Middle frontal gyrus (tissue), 1 donor: ENCODE results near the gene CCNL1.
"Not testable (repeated sequence)": the region's sequence is repeated elsewhere in the genome, so short reads cannot be mapped to it uniquely, and the experiment has no call there.

Source experiments
- DNase-seq: peaks from one replicate; pipeline ENCODE4 v3.0.0-alpha.2; 2015; ENCODE audit warnings: low spot score; ENCODE audit errors: extremely low spot score

Gene CCNL1

DNA sequence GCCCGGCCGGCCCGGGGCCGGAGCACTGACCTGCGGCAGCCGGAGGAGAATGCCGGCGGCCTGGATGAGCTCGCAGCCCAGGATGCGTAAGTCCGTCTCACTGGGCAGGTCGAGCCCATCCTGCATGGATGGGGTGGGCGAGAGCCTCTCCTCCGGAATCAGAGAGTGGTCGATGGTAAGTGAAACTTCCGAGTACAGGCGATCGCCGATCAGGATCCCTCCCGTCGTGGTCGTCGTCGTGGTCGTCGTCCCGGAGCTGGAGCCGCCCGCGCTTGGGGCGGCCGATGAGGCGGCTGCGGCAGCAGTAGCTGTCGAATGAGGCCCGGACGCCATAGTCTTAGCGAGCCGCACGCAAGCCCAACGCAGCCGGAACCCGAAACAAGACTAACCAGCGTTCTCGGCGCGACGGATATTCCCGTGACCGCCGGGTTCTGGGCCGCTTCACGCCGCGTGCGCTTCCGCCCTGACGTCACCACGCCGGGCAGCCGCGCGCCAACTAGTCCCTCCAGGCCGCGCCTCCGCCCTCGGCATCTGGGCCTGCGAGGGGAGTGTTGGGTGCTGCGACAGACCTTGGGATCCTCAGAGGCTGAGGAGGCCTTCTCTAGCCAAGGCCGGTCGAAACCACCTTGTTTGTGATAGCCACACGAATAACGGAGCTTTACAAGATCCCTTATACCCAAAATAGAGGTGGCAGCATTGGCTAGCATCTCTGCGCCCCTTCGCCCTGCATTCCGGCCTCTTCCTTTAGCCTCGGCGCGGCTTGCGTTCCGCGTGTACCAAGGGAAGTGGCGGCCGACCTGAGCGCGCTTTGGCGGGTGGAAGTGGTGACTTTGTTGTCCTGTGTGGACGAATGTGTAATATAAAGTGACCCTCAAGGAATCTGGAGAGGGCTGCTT is at the start of gene CCNL1:
CCNL1 (minus strand) TSS at position 386 of the 896 bp plus-strand sequence; CDS start at position 333, 53 bp downstream.
- peak; percentile 97 for DNase-seq

DNA sequence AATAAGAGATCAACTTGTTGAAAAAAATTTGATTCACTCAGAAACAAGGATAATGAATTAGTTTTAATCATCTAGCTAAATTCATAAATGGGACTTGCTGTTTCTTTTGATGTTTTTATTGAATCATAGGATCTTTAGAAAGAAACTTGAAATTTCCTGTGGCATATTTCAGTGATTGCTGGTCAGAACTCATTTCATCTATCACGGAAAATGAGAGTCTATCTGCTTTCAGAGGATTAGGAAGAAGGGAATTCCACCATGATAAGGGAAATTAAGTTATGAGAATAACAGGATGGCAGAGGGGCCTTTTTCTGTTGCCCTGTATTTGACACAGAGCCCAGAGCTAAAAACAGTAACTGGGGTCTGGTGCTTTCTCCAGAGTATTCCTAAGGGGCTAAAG is 44.9 kb upstream of the CCNL1 start:
- DNase-seq: no peak

DNA sequence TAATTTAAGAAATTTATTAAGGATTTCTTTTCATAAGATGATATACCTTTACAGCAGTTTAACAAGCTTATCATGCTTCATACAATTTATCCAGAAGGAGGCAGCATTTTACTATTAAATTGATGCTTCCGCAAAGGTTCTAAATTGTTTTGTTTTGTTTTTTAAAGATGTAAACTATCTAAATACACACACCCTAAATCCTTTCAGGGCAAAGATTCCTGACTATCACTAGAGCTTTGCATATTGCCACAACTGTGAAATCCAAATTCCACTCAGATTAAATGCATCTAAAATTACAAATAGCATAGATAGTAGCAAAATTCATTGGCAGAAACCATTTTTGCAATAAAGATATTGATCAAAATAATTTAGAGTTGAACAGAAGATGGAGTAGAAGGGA is 44.5 kb upstream of the CCNL1 start:
- DNase-seq: peak; percentile 36

DNA sequence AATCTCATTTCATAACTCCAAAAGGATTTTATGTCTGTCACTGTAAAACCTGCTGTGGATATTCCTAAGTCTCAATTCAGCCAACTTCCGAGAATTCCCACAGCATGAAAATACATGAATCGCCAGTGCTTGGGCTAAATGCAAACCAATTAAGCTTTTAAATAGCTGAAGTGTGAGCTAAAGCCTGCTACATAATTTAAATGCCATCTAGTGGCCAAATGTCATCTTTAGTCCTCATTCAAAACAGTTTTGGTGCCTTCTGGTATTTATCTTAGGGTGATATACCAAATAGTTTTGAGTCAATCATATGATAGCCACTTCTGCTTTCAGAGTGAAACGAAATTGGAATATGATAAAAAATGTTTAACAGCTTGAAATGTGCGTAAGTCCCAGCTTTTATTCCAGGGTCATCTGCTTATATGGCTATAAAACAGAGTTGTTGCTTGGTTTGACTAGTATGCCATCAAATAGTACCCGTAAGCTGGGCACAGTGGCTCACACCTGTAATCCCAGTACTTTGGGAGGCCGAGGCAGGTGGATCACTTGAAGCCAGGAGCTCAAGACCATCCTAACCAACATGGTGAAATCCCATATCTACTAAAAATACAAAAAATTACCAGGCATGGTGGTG is 41.8 kb upstream of the CCNL1 start:
- DNase-seq: peak; percentile 16

DNA sequence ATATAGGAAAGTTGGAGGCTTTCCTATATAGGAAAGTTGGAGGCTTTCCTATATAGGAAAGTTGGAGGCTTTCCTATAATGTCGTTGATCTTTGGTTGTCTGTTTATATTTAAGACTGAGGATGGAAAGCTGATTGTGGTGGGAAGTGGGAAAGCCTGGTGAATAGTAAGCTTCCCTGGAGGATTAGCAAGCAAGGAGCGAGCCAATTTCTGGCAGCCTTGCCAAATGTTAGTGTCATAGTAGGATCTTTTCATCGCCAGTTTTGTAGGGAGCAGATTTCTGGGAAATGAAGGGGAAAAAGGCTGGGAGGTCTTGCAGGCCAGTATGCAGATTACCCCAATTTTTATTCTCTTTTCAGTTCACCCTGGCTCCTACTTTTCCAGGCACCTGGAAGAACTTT is 39.9 kb upstream of the CCNL1 start:
- DNase-seq: no peak

DNA sequence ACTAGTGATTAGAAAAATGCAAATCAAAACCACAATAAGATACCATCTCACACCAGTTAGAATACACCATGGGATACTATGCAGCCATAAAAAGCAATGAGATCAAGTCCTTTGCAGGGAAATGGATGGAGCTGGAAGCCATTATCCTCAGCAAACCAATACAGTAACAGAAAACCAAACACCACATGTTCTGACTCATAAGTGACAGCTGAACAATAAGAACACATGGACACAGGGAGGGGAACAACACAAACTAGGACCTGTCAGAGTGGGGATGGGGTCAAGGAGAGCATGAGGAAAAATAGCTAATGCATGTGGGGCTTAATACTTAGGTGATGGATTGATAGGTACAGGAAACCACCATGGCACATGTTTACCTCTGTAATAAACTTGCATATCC is 36.0 kb upstream of the CCNL1 start:
- DNase-seq: no peak

DNA sequence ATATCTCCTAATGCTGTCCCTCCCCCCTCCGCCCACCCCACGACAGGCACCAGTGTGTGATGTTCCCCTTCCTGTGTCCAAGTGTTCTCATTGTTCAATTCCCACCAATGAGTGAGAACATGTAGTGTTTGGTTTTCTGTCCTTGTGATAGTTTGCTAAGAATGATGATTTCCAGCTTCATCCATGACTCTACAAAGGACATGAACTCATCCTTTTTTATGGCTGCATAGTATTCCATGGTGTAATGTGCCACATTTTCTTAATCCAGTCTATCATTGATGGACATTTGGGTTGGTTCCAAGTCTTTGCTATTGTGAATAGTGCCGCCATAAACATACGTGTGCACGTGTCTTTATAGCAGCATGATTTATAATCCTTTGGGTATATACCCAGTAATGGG is 31.2 kb upstream of the CCNL1 start:
- not testable (repeated sequence) for DNase-seq

DNA sequence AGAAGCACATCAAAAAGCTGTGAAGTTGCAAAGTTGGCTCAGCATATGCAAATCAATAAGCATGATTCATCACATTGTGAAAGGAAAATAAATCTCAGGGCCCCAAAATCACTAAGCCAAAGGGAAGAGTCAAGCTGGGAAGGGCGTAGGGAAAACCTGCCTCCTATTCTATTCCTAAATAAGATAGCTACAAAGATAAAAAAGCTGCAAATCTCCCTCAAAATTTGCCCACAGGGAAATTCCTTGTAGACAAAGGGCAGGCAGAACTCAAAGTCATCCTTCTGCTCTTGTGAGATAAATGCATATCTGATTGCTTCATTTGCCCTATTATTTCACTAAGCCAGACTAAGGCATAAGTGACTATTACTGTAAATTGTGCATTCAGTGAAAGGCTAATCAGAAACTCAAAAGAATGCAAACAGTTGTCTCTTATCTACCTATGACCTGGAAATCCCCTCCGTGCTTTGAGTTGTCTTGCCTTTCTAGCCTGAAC is 30.5 kb upstream of the CCNL1 start:
- no peak for DNase-seq

DNA sequence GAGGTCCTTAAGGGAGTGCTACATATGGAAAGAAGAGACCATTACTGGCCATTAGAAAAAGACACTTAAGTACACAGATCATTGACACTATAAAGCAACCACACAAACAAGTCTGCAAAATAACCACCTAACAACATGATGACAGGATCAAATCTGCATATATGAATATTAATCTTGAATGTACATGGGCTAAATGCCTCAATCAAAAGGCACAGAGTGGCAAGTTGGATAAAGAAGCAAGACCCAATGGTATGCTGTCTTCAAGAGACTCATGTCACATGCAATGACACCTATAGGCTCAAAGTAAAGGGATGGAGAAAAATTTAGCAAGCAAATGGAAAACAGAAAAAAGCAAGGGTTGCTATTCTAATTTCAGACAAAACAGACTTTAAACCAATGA is 28.4 kb upstream of the CCNL1 start:
- no peak for DNase-seq

DNA sequence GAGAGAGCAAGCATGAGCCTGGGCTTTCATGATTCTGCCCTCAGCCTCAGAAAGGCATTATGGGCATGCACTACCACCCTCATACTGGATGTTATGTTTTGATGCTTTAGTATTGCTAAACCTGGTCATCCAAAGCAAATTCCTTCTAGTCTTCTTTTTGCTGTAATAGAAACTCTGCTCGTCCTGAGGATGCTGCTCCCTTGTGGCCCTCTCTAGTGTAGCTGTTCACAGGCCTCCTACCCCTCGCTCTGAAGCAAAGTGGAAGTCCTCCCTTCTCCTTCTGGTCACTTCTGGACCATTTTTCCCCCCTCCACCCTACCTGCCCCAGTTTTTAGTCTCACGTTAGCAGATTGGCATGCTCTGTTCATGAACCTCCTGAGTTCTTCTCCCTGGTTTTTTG is 22.9 kb upstream of the CCNL1 start:
- DNase-seq: no peak

DNA sequence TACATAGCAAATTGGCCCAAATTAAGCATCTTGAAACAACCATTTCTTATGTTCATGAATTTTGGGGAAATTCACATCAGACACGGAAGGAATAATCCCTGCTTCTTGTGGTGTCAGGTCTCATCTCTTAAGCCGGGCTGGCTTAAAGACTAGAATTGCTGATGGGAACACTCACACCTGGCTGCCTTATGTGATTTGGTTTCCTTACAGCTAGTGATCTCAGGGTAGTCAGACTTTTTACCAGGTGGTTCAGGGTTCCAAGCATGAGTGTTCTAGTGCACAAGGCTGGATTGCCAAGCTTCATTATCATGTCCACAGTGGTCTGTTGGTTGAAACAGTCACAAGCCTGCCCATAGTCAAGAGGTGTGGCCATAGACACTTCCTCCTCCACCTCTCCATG is 20.3 kb upstream of the CCNL1 start:
- no peak for DNase-seq

DNA sequence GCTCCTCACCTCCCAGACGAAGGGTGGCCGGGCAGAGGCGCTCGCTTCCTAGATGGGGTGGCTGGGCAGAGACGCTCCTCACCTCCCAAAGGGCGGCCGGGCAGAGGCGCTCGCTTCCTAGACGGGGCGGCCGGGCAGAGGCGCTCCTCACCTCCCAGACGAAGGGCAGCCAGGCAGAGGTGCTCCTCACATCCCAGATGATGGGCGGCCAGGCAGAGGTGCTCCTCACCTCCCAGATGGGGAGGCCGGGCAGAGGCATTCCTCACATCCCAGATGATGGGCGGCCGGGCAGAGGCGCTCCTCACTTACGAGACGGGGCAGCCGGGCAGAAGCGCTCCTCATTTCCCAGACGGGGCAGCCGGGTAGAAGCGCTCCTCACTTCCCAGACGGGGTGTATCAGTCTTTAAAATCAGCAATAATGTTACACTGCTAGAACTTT is 19.4 kb upstream of the CCNL1 start:
- DNase-seq: no peak

DNA sequence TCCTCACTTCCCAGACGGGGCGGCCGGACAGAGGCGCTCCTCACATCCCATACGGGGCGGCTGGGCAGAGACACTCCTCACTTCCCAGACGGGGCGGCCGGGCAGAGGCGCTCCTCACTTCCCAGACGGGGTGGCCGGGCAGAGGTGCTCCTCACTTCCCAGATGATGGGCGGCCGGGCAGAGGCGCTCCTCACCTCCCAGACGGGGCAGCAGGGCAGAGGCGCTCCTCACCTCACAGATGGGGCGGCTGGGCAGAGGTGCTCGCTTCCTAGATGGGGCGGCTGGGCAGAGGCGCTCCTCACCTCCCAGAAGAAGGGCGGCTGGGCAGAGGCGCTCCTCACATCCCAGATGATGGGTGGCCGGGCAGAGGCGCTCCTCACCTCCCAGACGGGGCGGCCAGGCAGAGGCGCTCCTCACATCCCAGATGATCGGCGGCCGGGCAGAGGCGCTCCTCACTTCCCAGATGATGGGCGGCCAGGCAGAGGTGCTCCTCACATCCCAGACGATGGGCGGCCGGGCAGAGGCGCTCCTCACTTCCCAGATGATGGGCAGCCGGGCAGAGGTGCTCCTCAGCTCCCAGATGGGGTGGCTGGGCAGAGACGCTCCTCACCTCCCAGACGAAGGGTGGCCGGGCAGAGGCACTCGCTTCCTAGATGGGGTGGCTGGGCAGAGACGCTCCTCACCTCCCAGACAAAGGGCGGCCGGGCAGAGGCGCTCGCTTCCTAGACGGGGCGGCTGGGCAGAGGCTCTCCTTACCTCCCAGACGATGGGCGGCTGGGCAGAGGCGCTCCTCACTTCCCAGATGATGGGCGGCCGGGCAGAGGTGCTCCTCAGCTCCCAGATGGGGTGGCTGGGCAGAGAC is 18.8 kb upstream of the CCNL1 start:
- not testable (repeated sequence) for DNase-seq

DNA sequence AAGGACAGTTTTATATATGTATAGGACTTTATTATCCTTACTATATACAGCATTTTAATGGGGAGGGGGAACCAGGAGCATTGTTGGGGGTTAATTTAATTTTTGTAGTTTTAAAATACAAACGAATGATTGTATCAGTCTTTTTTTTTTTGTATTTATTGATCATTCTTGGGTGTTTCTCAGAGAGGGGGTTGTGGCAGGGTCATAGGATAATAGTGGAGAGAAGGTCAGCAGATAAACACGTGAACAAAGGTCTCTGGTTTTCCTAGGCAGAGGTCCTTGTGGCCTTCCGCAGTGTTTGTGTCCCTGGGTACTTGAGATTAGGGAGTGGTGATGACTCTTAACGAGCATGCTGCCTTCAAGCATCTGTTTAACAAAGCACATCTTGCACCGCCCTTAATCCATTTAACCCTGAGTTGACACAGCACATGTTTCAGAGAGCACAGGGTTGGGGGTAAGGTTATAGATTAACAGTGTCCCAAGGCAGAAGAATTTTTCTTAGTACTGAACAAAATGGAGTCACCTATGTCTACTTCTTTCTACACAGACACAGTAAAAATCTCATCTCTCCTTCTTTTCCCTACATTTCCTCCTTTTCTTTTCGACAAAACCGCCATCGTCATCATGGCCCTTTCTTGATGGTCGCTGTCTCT is 18.0 kb upstream of the CCNL1 start:
- DNase-seq: not testable (repeated sequence)

DNA sequence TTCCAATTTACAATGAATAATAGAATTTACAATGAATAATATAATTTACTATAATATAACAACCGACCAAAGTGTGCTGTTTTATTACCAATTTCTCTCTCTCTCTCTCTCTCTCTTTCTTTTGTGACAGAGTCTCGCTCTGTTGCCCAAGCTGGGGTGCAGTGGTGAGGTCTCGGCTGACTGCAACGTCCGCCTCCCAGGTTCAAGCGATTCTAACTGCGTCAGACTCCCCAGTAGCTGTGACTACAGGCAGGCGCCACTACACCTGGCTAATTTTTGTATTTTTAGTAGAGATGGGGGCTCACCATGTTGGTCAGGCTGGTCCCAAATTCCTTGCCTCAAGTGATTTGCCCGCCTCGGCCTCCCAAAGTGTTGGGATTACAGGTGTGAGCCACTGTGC is 17.0 kb upstream of the CCNL1 start:
- no peak for DNase-seq

DNA sequence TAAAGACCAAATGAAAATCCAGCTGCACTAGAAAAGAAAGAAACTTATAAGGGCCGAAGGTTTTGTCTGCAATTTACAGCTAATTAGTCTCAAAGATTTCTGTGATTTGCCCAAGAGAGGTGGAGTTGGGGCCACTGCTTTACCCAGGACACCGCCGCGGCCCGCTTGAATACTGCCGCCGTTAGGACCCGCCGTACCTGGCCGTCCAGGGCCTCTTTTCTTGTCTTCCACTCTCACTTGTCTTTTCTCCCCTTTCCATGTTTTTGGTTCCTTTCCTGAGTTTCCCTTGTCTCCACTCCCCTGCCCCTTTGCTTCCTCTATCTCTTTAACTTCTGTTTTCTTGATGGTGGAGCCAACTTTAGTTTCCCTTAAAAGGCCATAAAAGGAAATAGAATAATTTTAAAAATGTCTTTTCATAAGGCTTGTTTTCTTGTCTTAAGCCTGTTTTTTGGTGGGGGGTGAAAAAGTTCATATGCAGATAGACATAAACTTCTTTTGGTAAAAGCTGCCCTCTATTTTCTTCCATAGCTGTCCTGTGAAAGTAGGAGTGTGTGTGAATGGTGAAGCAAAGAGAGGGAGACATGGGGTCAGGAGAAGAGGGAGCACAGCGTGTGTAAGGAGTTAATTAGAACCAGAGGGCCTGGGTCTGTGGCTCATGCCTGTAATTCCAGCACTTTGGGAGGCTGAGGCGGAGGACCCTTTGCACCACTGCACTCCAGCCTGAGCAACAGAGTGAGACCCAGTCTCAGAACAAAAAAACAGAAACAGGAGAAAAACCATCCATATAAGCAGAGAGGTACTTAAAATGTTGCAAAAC is 16.0 kb upstream of the CCNL1 start:
- DNase-seq: no peak

DNA sequence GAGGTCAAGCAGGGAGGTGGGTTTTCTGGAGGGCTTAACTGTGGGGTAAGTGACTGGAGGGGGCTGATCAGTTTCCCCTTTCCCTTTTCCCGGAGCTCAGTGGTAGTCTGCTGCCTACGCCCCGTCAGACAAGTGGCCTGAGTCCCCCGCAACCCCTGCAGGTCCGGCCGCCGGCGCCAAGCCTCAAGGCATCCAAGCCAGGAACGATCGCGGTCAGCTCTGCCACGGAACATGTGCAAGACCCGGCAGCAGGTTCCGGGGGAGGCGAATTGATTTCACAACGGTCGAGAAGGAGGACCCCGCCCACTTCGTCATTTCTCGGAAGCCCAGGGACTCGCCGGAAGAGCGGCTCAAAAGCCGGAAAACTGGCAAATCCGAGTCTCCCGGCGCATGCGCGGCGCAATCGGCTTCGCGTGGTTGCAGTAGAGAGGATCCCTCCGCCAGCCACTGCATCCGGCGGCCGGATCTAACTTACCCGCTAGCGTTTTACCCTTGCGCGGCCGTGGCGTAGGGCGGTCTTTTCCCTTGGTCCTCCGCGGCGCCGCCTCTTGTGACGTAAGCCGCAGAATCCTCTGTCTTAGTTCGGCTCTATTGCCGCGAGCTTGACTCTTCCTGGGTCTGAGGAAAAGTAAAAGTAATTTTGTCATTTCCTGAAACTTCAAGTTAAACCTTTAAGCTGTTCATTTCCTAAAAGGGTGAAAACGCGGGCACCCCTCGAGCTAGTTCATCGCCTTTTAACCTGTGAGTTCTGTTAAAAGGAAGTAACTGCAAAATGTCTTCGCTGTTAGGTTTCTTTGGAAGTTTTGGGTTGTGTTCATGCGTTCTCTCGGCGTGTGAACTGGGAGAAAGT is 14.9 kb upstream of the CCNL1 start:
- peak; percentile 100 for DNase-seq

DNA sequence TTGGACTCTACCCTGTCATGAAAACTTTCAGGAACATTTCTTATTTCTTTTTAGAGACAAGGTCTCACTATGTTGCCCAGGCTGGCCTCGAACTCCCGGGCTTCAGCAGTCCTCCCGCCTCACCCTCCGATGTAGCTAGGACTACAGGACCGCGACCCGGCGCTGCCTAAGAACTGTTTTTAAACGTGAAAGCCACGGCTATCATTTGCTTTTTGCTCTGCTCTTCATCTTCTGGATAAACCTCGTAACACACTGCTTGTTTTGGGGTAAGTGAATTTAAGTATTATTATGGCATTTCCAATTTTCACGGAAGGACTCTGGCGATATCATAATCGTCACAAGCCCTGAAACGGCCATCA is 14.3 kb upstream of the CCNL1 start:
- DNase-seq: no peak

DNA sequence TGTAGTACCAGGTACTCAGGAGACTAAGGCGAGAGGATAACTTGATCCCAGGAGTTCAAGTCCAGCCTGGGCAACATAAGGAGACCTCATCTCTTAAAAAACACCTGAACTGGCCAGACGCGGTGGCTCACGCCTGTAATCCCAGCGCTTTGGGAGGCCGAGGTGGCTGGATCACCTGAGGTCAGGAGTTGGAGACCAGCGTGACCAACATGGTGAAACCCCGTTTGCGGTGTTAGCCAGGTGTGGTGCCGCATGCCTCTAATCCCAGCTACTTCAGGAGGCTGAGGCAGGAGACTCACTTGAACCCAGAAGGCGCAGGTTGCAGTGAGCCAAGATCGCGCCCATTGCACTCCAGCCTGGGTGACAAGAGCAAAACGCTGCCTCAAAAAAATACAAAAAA is 13.4 kb upstream of the CCNL1 start:
- not testable (repeated sequence) for DNase-seq
